ENCODE results near the gene HHAT.

- no peak for TF ChIP-seq CTCF (IDR thresholded peaks at IDR 0.05 in 4 of 5, conservative IDR thresholded peaks at IDR 0.05 in 1 of 5)
- TF ChIP-seq POLR2A (IDR thresholded peaks at IDR 0.05) = no peak
Measured at GRCh38 chr1:210340311-210340710, 11.6 kb downstream of the HHAT start.

Measured in gastrocnemius medialis (tissue), 4 donors.